Anterior cingulate cortex (tissue), 58 donors: Measurements from ENCODE around the gene RBM28.

Experiments
- DNase-seq, 58 donors: peaks; one replicate each; lab custom pipeline; 2025; lab: John Stamatoyannopoulos, UW

RBM28 gene

GRCh38 chr7:128351296-128352152, 7.8 kb upstream of the RBM28 start:
- DNase-seq = no peak

- DNase-seq = no peak
Observed at GRCh38 chr7:128350708-128351295, 7.1 kb upstream of the RBM28 start.

- DNase-seq = no peak
Observed at GRCh38 chr7:128349466-128349825, 5.7 kb upstream of the RBM28 start.

DNA sequence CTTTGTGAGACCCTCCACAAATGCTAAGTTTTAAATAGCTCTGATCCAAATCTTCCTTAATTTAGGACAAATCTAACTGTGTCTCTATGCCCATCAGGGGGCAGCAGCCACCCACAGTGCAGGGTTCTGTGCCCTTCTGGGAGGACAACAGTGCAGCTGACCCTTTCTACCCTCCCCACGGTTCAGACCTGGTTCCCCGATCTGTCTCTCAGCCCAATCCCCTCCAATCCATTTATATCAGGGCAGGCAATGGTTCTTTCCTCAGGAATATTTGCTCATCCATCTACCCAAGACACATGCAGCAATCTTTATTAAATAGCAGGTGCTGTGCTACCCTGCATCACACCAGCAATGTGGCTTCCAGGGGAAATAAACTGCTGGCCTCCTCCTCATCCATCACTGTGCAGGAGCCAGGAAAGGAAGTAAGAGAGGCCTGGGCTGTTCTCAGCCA, 4.0 kb upstream of the RBM28 start:
- peak in 43 of 58 donors; percentile 12 to 74 (median 36) for DNase-seq

DNA sequence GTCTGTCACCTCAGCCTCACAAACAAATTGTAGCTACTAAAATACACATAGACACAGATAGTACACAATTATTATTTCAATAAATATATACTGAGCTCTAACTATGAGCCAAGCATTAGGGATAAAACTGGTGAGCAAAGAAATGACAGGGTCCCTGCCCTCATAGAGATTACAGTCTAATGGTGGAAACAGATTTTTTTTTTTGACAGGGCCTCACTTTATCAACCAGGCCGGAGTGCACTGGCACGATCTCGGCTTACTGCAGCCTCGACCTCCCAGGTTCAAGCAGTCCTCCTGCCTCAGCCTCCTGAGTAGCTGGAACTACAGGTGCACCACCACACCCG, 695 bp upstream of the RBM28 start:
- no peak for DNase-seq

- DNase-seq = no peak
Observed at GRCh38 chr7:128341733-128342132, 2.0 kb downstream of the RBM28 start.

DNA sequence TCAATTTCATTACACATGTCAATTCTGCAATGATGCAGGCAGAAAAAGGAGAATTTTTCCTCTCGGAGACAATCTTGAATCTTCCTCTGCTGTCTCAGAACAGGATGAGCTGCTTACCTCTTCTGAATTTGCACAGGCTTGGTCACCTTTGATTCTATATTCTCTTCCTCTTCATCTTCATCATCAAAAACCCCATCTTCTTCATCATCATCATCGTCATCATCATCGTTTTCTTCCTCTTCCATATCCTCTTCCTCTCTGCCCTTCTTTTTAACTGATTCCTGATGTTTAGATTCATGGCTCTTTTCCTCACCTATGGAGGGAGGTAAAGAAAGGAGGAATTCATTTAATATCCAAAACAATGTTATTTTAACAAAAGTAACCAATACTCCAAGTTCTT, 8.0 kb downstream of the RBM28 start:
- no peak for DNase-seq

DNA sequence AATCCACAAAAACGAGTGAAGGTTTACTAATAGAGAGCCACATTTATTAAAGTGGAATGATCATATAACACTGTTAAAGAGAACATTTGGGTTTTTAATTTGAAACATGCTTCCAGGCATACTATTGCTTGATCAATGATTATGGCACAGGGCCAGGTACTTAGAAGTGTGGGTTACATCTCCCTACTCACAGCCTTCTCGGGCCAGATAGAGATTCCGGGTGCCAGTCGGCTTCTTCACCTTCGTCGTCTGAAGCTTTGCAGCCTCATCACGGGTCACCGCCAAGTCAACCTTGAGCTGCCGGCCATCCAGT, 19.4 kb downstream of the RBM28 start:
- DNase-seq = no peak

DNA sequence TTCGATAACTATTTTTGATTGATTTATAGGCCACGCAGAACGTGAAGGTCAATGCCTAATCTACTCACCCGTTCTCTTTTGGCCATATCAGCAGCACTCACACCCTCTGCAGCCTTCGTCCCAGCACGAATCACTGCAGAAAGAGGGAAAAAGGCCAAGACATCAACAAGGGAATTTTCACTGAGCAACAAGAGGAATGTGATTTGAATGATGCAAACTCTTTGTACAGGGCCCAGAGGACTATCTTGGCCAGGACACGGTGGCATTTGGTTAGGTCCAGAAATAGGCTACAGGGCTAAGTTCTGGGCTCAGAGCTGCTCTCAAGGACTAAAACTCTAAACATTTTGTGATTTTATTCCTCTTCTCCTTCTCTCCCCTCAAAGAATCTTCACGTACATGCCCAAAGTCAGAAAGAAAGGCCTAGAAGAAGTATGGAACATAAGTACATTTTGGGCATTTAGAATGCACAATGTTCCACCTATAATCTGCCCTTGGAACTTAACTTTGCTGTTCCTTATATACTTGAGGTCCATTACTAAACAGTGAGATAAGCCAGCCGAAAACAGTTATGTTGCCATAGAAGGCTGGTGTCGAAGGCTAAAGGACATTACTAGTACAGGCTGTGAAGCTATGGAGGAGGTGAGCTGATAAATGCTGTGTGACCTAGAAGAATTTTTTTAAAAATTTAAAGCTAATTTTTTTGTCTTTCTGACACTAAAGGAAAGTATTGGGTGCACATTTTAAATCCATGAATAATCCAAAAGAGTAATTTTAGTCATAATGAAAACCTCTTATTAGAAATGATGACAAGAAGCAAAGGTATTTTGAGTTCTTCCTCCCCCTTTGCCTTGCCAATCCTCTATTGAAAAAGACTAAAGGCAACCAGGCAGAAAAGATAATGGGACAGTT, 20.0 kb downstream of the RBM28 start:
- DNase-seq = no peak

GRCh38 chr7:128323040-128323439, 20.7 kb downstream of the RBM28 start:
- no peak for DNase-seq

DNA sequence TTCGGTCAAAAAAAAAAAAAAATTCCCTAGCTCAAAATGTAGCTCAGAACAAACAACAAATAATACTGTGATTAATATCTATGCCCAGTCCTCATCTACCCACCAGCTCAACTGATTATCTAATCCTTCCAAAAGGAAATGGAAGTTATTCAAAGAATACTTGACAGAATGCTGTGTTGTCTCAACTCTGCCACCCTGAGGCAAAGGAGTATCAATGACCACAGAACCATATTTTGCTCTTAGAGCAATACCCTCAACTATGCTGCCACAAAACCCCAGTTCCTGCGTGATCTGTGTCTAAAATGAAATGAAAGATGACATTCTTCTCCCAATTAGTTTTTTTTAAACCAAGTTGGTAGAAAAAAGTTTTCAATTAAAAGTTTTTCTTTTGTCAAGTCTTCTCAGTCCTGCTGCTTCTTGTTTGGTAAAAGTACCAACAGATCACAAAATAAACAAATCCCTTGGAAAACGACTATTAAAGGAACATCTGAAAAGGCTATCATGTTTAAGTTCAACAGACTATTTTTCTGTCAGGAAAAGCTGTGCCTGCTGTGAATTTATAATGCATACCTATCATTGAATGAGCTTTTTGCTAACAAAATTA, 21.6 kb downstream of the RBM28 start:
- DNase-seq = peak in 3 of 58 donors; percentile 5 to 41 (median 34)

DNA sequence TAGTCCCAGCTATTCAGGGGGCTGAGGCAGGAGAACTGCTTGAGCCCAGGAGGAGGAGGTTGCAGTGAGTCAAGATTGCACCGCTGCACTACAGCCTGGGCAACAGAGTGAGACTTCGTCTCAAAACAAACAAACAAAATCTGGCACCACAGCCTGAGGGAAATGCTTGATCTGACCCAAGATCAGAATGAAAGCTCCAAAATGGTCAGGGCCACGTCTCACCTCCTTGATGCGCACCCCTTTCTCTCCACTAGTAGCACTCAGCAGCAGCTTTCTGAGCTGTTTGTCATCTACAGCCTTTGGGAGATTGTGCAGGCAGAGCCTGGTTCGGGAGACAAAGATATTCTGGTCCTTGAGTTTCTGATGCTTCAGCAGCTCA, 22.7 kb downstream of the RBM28 start:
- peak in 1 of 58 donors; percentile 13 for DNase-seq

- DNase-seq = no peak
Observed at GRCh38 chr7:128318691-128319090, 25.0 kb downstream of the RBM28 start.

DNA sequence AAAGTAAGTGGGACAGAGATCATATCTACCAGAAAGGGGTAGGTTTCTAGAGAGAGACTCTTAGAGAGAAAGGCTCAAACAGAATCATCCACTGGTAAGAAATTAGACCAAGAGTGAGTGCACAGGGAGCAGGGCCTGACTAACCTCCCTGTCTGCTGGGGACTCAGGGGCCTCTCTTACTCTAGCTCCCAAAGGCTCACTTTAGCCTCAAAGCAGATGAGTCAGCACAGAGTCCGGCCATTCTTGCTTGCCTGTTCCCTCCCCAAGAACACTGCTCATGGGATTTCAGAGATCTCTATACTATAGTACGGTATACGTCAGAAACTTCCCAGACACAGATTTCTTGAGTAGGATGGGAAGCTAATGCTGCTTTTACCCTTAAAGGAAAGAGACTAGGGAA, 32.7 kb downstream of the RBM28 start:
- no peak for DNase-seq

DNA sequence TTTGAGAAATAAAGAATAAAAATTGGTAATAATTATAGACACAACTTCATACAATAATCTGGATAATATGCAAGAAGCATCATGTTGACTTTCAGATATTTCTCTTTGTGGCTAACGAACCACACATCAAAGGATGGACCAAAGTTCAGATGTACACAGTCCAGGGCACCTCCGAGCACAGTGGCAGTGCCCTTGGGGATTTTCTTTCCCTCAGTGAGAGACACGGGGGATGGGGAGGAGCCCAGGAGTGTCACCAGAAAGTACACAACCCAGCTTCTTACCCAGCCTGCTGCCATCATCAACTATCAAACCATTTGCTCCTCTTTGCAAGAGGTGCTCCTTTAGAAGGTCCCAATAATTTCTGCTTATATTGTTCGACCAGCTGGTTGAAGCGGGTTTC, 33.2 kb downstream of the RBM28 start:
- DNase-seq = no peak

- DNase-seq = no peak
Observed at GRCh38 chr7:128309976-128310375, 33.7 kb downstream of the RBM28 start.

DNA sequence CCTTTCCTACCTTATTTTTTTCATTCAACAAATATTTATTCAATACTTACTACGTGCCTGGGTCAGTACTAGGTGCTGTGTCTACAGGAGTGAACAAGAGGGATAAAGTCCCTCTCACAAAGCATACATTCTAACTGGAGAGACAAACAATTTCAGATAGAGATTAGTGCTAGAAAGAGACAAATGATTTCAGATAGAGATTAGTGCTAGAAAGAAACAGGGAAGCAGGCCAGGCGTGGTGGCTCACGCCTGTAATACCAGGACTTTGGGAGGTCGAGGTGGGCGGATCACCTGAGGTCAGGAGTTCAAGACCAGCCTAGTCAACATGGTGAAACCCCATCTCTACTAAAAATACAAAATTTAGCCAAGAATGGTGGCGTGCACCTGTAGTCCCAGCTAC, 34.6 kb downstream of the RBM28 start:
- DNase-seq = no peak

DNA sequence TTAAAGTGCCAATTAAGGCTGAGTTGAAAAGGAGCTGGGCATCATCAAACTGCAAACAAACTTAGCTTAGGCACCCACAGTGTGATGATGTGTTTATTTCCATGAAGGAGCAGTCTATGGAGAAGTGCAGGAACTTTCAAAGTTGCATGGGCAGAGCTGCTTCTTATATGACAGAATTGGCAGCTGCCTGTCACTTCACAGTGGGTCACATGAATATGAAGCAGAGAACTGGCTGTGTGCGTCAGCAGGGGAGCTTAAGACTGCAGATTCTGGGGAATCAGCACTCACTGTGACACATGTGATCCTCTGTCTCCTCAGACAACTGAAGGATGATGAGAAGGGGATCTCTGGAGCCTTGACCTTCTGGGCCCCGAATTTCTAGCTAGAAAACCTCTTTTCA, 36.6 kb downstream of the RBM28 start:
- no peak for DNase-seq

DNA sequence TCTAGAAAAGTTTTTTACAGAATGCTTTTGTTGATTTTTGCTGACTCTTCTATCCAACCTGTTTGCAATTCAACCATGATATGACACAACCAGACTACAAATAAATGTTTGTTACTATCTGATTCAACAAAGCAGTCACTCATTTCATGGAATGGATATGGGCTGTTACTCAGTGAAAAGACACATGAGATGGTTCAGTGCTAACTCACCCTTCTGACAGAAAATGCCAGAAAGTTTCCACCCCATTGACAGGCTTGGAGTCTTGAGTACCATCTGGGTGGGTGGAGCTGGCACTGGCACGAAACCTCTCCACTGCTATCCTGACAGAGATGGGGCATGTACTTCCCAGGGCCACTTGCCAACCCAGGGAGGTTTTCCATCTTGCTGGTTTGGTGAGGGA, 39.5 kb downstream of the RBM28 start:
- DNase-seq = peak in 8 of 58 donors; percentile 16 to 68 (median 34)

DNA sequence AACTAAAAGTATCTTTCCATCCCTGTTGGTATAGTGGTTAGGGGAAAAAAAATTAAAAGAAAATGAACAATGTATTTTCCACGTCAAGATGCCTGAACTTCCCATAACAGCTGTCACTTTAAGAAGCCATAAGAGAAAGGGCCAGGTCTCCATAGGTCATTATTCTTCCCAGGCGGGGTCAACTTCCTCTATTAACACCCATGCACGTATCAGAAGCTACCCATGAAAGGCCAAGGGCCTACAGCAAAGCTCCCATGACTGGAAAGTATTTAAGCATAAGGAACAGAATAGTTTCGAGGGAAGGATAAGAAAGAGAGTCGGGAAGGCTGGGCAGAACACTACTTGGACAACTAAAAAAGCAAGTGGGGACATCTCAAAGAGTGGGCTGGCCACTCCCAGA, 40.1 kb downstream of the RBM28 start:
- DNase-seq = no peak

- no peak for DNase-seq
Observed at GRCh38 chr7:128303133-128303532, 40.6 kb downstream of the RBM28 start.
